Peyer's patch (tissue), 4 donors: ENCODE measurements around the gene KRT16.
"Not testable (repeated sequence)": the region's sequence is repeated elsewhere in the genome, so short reads cannot be mapped to it uniquely, and the experiment has no call there.

ENCODE experiments used
- POLR2A ChIP-seq, 2 donors: fragments of 450-650 bp; IDR thresholded peaks; one replicate each; pipeline ENCODE4 v1.5.1; 2017; ENCODE audit warnings: antibody characterized with exemption in 2 of 2, mild to moderate bottlenecking in 2 of 2, moderate library complexity in 2 of 2
- TF ChIP-seq, protein P1 (sequence below), 6 experiments: fragments of 450-650 bp in 4 of 6; fragments of 200-600 bp in 2 of 6; sonication (generic) in 1 of 6; IDR thresholded peaks; one replicate each; pipeline ENCODE4 v1.5.1; 2017 to 2019; ENCODE audit warnings: antibody characterized with exemption in 6 of 6, mild to moderate bottlenecking in 3 of 6, moderate library complexity in 1 of 6

DNA sequence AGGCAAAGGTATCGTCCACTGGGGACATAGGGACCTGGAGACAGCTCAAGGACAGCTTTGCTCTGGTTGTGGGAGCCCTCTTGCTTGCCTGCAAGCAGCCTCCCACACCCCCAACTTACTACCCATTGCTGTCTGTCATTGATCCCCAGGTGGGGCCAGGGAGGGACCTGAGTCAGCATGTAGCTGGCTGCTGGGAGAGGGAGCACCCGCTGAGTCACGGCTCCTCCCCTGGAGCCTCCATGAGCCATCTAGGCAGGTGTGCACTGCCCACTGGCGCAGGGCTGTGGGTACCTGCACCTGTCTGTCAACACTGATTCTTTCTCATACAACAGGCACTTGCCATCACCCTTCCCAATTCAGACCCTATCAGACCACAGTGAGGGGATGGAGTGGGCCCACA lies 35.8 kb downstream of the KRT16 start:
- TF ChIP-seq, protein P1, sequence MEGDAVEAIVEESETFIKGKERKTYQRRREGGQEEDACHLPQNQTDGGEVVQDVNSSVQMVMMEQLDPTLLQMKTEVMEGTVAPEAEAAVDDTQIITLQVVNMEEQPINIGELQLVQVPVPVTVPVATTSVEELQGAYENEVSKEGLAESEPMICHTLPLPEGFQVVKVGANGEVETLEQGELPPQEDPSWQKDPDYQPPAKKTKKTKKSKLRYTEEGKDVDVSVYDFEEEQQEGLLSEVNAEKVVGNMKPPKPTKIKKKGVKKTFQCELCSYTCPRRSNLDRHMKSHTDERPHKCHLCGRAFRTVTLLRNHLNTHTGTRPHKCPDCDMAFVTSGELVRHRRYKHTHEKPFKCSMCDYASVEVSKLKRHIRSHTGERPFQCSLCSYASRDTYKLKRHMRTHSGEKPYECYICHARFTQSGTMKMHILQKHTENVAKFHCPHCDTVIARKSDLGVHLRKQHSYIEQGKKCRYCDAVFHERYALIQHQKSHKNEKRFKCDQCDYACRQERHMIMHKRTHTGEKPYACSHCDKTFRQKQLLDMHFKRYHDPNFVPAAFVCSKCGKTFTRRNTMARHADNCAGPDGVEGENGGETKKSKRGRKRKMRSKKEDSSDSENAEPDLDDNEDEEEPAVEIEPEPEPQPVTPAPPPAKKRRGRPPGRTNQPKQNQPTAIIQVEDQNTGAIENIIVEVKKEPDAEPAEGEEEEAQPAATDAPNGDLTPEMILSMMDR (IDR thresholded peaks at IDR 0.05): peak in 3 of 6 experiments; percentile 22 to 54 (median 31)
- TF ChIP-seq POLR2A (IDR thresholded peaks at IDR 0.05): not testable (repeated sequence)
